LoVo (cell line): Measurements from ENCODE around the gene FAM180A.
"Not testable (repeated sequence)": the region's sequence is repeated elsewhere in the genome, so short reads cannot be mapped to it uniquely, and the experiment has no call there.

Source experiments
- DNase-seq: peaks from one replicate; pipeline ENCODE4 v3.0.0-alpha.2; 2016; ENCODE audit warnings: low spot score

The FAM180A gene

GRCh38 chr7:135713836-135714470 lies 34.7 kb downstream of the FAM180A start:
- DNase-seq, result no peak

- no peak for DNase-seq
Observed at GRCh38 chr7:135712796-135713195, 35.8 kb downstream of the FAM180A start.

GRCh38 chr7:135712182-135712782 lies 36.3 kb downstream of the FAM180A start:
- no peak for DNase-seq

GRCh38 chr7:135711139-135711469 lies 37.5 kb downstream of the FAM180A start:
- DNase-seq, result no peak

GRCh38 chr7:135710417-135711138 lies 38.0 kb downstream of the FAM180A start:
- DNase-seq, result no peak

- no peak for DNase-seq
Observed at GRCh38 chr7:135709508-135709907, 39.1 kb downstream of the FAM180A start.

GRCh38 chr7:135708041-135708440 lies 40.6 kb downstream of the FAM180A start:
- no peak for DNase-seq

- no peak for DNase-seq
Observed at GRCh38 chr7:135707570-135707966, 41.0 kb downstream of the FAM180A start.

GRCh38 chr7:135706858-135707569 lies 41.6 kb downstream of the FAM180A start:
- no peak for DNase-seq

GRCh38 chr7:135706038-135706742 lies 42.4 kb downstream of the FAM180A start:
- DNase-seq, result no peak

- DNase-seq, result no peak
Observed at GRCh38 chr7:135704698-135705097, 43.9 kb downstream of the FAM180A start.

- no peak for DNase-seq
Observed at GRCh38 chr7:135704074-135704473, 44.5 kb downstream of the FAM180A start.

- DNase-seq, result no peak
Observed at GRCh38 chr7:135697276-135698049, 51.1 kb downstream of the FAM180A start.

GRCh38 chr7:135693558-135693957 lies 55.1 kb downstream of the FAM180A start:
- DNase-seq, result no peak

- DNase-seq, result not testable (repeated sequence)
Observed at GRCh38 chr7:135692606-135693005, 56.0 kb downstream of the FAM180A start.

- DNase-seq, result no peak
Observed at GRCh38 chr7:135692055-135692454, 56.6 kb downstream of the FAM180A start.

- no peak for DNase-seq
Observed at GRCh38 chr7:135690566-135690965, 58.0 kb downstream of the FAM180A start.

GRCh38 chr7:135687466-135687865 lies 61.1 kb downstream of the FAM180A start:
- no peak for DNase-seq

- no peak for DNase-seq
Observed at GRCh38 chr7:135685306-135686084, 63.1 kb downstream of the FAM180A start.

- no peak for DNase-seq
Observed at GRCh38 chr7:135684699-135685098, 63.9 kb downstream of the FAM180A start.

- no peak for DNase-seq
Observed at GRCh38 chr7:135684136-135684535, 64.5 kb downstream of the FAM180A start.
